ENCODE measurements around the gene PAIP2B.

DNA sequence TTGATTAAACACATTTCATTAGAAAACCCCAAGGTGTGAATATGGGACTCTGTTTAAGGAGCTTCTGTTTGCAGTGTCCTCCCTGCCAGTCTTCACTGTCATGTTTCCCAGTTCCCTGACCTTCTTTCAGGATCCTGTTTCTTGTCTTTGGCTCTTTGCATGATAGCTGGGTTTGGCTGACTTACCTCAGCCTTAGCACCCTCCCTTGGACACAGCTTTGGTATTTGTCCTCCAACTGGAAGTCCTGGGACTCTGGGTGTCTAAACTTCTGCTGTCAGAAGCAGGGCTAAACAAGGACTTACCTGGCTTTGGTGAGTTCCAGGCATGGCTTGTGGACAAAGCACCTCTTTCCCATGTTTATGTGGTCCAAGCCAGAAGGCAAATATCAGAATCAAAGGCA is 11.2 kb upstream of the PAIP2B start:
- no peak for TF ChIP-seq EZH2 (IDR thresholded peaks at IDR 0.05; ENCODE audit: borderline replicate concordance, low read depth, low read length)
- TF ChIP-seq, protein P1, sequence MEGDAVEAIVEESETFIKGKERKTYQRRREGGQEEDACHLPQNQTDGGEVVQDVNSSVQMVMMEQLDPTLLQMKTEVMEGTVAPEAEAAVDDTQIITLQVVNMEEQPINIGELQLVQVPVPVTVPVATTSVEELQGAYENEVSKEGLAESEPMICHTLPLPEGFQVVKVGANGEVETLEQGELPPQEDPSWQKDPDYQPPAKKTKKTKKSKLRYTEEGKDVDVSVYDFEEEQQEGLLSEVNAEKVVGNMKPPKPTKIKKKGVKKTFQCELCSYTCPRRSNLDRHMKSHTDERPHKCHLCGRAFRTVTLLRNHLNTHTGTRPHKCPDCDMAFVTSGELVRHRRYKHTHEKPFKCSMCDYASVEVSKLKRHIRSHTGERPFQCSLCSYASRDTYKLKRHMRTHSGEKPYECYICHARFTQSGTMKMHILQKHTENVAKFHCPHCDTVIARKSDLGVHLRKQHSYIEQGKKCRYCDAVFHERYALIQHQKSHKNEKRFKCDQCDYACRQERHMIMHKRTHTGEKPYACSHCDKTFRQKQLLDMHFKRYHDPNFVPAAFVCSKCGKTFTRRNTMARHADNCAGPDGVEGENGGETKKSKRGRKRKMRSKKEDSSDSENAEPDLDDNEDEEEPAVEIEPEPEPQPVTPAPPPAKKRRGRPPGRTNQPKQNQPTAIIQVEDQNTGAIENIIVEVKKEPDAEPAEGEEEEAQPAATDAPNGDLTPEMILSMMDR (IDR thresholded peaks at IDR 0.05 in 2 of 3, conservative IDR thresholded peaks at IDR 0.05 in 1 of 3; ENCODE audit: insufficient read depth in 2 of 3, low read depth in 1 of 3, low read length in 3 of 3): no peak
- TF ChIP-seq SAFB (IDR thresholded peaks at IDR 0.05; ENCODE audit: borderline replicate concordance, low read depth, low read length): no peak
- TF ChIP-seq, protein P2, sequence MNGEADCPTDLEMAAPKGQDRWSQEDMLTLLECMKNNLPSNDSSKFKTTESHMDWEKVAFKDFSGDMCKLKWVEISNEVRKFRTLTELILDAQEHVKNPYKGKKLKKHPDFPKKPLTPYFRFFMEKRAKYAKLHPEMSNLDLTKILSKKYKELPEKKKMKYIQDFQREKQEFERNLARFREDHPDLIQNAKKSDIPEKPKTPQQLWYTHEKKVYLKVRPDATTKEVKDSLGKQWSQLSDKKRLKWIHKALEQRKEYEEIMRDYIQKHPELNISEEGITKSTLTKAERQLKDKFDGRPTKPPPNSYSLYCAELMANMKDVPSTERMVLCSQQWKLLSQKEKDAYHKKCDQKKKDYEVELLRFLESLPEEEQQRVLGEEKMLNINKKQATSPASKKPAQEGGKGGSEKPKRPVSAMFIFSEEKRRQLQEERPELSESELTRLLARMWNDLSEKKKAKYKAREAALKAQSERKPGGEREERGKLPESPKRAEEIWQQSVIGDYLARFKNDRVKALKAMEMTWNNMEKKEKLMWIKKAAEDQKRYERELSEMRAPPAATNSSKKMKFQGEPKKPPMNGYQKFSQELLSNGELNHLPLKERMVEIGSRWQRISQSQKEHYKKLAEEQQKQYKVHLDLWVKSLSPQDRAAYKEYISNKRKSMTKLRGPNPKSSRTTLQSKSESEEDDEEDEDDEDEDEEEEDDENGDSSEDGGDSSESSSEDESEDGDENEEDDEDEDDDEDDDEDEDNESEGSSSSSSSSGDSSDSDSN (IDR thresholded peaks at IDR 0.05; ENCODE audit: borderline replicate concordance in 1 of 2, low read depth in 2 of 2, low read length in 2 of 2): no peak
- TF ChIP-seq NFE2L1 (tag; IDR thresholded peaks at IDR 0.05; ENCODE audit: borderline replicate concordance, low read depth): no peak
- TF ChIP-seq RNF2 (IDR thresholded peaks at IDR 0.05): no peak
- TF ChIP-seq, protein P3, sequence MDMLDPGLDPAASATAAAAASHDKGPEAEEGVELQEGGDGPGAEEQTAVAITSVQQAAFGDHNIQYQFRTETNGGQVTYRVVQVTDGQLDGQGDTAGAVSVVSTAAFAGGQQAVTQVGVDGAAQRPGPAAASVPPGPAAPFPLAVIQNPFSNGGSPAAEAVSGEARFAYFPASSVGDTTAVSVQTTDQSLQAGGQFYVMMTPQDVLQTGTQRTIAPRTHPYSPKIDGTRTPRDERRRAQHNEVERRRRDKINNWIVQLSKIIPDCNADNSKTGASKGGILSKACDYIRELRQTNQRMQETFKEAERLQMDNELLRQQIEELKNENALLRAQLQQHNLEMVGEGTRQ (CRISPR knock-in tag; IDR thresholded peaks at IDR 0.05): no peak
- TF ChIP-seq, protein P4, sequence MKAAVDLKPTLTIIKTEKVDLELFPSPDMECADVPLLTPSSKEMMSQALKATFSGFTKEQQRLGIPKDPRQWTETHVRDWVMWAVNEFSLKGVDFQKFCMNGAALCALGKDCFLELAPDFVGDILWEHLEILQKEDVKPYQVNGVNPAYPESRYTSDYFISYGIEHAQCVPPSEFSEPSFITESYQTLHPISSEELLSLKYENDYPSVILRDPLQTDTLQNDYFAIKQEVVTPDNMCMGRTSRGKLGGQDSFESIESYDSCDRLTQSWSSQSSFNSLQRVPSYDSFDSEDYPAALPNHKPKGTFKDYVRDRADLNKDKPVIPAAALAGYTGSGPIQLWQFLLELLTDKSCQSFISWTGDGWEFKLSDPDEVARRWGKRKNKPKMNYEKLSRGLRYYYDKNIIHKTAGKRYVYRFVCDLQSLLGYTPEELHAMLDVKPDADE (conservative IDR thresholded peaks at IDR 0.05; ENCODE audit: control insufficient read depth, low read depth, low read length): no peak
- no peak for TF ChIP-seq SMARCA5 (IDR thresholded peaks at IDR 0.05)

Data from K562 (cell line).